Measurements from ENCODE around the gene HS3ST4. TPM values are rescaled to one million over a fixed set of nuclear protein-coding genes. Genes with fewer than 3 reads are reported as not detected.

The HS3ST4 gene
- total and polyA plus RNA-seq, 2 donors (not counting 3 experiments of a cell fraction or from before 2014, with no cell fraction given), result not detected

GRCh38 chr16:26041952-26042668 lies 350.4 kb downstream of the HS3ST4 start:
- POLR2A ChIA-PET, result no interaction called here
- no peaks in the 10 kb centered on the region for H3K79me2 ChIP-seq (ENCODE audit: control insufficient read depth, insufficient read depth, low read length)
- intact Hi-C loops (cut with micrococcal nuclease) (no loop called here), dilution Hi-C loops (cut with MboI; ENCODE audit: extremely low pct_ligation_motif_present, low sequenced_read_pairs) (no loop called here)
- no peak overlapping the region for H2AFZ ChIP-seq (ENCODE audit: low read depth, low read length)
- CTCF ChIA-PET, result no interaction called here
- TF ChIP-seq POLR2AphosphoS5 (IDR thresholded peaks at IDR 0.05; ENCODE audit: insufficient read depth, low read depth, low read length), result no peak
- TF ChIP-seq CTCF (IDR thresholded peaks at IDR 0.05; ENCODE audit: extremely low read depth in 1 of 2, insufficient read depth in 1 of 2, low read depth in 1 of 2, low read length in 2 of 2), result no peak
- no peak for TF ChIP-seq MYC (IDR thresholded peaks at IDR 0.05; ENCODE audit: low read depth, low read length)
- TF ChIP-seq JUN (IDR thresholded peaks at IDR 0.05; ENCODE audit: borderline replicate concordance, insufficient read depth, insufficient read length, low read depth), result no peak
- TF ChIP-seq POLR2A (IDR thresholded peaks at IDR 0.05; ENCODE audit: low read depth, low read length), result no peak
- TF ChIP-seq EZH2 (IDR thresholded peaks at IDR 0.05; ENCODE audit: borderline replicate concordance, low read depth, low read length, severe bottlenecking), result no peak
- TF ChIP-seq MAX (IDR thresholded peaks at IDR 0.05; ENCODE audit: insufficient read depth, insufficient read length), result no peak
- TF ChIP-seq GATA2 (IDR thresholded peaks at IDR 0.05; ENCODE audit: insufficient read depth, insufficient read length, low read depth, low read length), result no peak
- TF ChIP-seq FOS (IDR thresholded peaks at IDR 0.05; ENCODE audit: borderline replicate concordance, insufficient read depth, low read length), result no peak
- no peaks in the 10 kb centered on the region for H4K20me1 ChIP-seq (replicated peaks; ENCODE audit: control insufficient read depth, extremely low read depth, insufficient read depth, low read length)
- H3K27ac ChIP-seq (ENCODE audit: insufficient read depth, low read depth, low read length), result no peak overlapping the region
- no peaks in the 10 kb centered on the region for H3K27me3 ChIP-seq (ENCODE audit: control insufficient read depth in 2 of 2, insufficient read depth in 2 of 2, low read length in 2 of 2)
- FAIRE-seq, result no peak
- no peaks in the 10 kb centered on the region for H3K9me1 ChIP-seq (replicated peaks; ENCODE audit: control insufficient read depth, extremely low read depth, insufficient read depth, low read length)
- peaks cover 2% of the 10 kb centered on the region for H3K9me3 ChIP-seq (replicated peaks; ENCODE audit: control insufficient read depth, insufficient read depth, low read length)
- no TSS peak for BruUV-seq (replicated peaks)
- no peak overlapping the region for H3K4me3 ChIP-seq (replicated peaks in 1 of 3; ENCODE audit: insufficient read depth in 1 of 3, low read depth in 1 of 3, low read length in 3 of 3)
- no peak for DNase-seq (ENCODE audit: low read depth, low spot score)
- H3K4me1 ChIP-seq (ENCODE audit: control insufficient read depth, extremely low read depth, insufficient read depth, low read length), result no peaks in the 10 kb centered on the region
- no peaks in the 10 kb centered on the region for H3K36me3 ChIP-seq (ENCODE audit: control insufficient read depth in 2 of 2, extremely low read depth in 1 of 2, insufficient read depth in 2 of 2, low read length in 2 of 2)
- no peak overlapping the region for H3K9ac ChIP-seq (replicated peaks; ENCODE audit: extremely low read depth, insufficient read depth, low read length)
- no peak overlapping the region for H3K4me2 ChIP-seq (ENCODE audit: insufficient read depth, low read length)

Data from endothelial cell of umbilical vein (primary cell).